NCI-H2107 treated with DMSO at 0.1 percent for 48 hours (cell line): ENCODE data around the gene SMAD4.

Experiments used
- DNase-seq: peaks from one replicate; lab custom pipeline; 2025; ENCODE audit not compliant: unreplicated experiment; lab: John Stamatoyannopoulos, UW

Gene SMAD4

DNA sequence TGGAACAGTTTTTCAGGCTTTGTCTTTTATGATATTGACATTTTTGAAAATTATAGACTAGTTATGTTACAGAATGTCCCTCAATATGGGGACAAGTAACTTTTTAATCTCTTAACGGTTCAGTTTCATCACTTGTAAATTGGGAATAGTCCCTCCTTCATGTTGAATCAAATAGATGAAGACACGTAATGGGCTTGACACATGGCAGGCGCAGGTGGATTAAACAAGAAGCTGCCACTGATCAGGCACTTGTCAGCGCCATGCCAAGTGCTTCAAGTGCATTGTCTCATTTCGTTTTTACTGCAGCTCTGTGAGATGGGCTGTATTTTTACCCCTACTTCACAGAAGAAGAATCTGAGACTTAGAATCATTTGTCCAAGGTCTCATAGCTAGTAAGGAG lies 9.5 kb upstream of the SMAD4 start:
- DNase-seq, result no peak

DNA sequence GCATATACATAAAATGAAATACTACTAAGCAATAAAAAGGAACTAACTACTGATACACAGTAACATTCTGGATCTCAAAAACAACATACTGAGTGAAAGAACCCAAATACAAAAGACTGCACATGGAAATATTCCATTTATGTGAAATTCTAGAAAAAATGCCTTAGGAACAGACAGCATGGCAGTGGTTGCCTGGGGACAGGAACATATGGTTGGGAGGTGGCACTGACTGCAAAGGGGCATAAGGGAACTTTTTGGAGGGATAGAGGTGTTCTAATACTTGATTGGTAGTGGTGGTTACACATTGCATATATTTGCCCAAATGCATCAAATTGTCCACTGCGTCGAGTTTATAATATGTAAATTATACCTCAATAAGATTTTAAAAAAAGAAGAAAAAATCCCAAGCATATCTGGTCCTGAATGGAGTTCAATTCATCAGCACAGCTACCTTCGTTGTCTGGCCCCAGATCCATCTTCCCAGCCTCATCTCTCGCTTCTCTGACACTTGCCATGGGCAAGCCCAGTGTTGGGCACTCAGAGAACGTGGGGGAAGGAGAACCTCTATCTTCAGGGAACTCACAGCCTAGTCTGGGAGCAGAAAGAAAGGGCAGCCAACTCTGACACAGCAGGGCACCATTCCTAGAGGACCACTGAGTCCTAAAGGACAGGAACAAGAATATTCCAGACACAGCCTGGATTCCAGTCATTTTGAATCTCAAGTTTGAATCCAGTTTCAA lies 8.6 kb upstream of the SMAD4 start:
- DNase-seq, result no peak

DNA sequence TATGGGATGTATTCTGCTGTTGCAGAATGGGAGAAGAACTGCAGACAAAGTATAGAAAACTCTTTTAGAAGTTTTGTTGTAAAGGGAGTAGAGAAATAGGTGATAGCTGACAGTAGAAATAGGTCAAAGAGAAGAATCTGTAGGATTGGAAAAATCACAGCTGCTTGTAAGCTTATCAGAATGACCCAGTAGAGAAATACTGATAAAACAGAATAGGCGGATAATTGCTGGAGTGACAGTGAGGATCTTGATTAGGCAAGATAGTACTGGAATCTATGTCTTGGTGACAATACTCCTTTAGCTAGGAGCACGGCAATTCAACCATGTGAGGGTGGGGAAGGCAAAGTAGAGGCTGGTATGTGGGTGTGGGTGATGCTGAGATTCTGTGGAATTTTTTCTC lies 4.5 kb upstream of the SMAD4 start:
- DNase-seq, result no peak

GRCh38 chr18:51028201-51028805 lies 1.7 kb upstream of the SMAD4 start:
- DNase-seq, result no peak

DNA sequence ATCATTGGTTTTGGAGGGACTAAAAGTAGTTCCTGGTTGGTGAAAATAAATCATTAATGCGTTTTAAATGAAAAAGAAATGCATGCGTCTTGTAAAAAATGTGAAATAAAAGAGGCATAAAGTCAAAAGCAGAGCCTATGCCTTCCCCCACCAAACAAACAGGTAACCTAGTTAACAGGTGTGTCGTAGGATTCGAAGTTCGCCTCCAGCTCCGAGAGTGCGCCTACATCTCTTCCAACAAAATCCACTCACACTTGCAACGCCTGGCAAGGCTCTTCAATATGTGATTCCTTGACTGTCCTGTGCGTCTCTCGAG lies 677 bp upstream of the SMAD4 start:
- no peak for DNase-seq

- DNase-seq, result peak; percentile 40
Observed at GRCh38 chr18:51030537-51031258, 685 bp downstream of the SMAD4 start.

- DNase-seq, result no peak
Observed at GRCh38 chr18:51032193-51032592, 2.2 kb downstream of the SMAD4 start.

DNA sequence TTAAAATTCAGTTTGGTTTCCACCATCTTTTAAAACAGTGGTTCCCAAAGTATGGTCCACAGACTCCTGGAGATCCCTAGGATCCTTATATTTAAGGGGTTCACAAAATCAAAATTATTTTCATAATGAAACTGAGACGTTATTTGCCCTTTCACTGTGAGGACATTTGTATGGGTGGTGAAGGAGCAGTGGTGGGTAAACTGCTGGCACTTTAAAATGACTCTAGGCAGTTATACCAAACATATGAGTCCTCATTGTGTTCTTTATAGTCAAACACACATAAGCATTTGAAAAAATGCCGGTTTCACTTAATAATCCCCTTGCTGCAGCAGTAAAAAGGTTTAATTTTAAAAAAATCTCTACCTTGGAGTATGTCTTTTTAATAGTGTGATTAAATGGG lies 7.2 kb downstream of the SMAD4 start:
- no peak for DNase-seq

DNA sequence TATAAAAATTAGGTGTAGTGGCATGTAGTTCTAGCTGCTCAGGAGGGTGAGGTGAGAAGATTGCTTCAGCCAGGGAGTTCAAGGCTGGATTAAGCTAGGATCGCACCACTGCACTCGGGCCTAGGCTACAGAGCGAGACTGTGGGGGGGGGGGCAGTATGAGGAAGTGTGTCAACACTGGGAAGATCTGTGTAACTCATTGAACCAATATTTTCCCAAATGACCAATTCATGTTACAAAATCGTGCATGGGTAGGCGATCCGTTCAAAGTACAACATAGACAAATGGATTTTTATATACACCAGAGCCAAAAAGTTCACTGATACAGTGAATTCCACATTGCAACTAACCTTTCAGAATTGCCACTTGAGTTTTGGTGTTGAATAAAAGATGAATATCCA lies 8.1 kb downstream of the SMAD4 start:
- DNase-seq, result no peak

DNA sequence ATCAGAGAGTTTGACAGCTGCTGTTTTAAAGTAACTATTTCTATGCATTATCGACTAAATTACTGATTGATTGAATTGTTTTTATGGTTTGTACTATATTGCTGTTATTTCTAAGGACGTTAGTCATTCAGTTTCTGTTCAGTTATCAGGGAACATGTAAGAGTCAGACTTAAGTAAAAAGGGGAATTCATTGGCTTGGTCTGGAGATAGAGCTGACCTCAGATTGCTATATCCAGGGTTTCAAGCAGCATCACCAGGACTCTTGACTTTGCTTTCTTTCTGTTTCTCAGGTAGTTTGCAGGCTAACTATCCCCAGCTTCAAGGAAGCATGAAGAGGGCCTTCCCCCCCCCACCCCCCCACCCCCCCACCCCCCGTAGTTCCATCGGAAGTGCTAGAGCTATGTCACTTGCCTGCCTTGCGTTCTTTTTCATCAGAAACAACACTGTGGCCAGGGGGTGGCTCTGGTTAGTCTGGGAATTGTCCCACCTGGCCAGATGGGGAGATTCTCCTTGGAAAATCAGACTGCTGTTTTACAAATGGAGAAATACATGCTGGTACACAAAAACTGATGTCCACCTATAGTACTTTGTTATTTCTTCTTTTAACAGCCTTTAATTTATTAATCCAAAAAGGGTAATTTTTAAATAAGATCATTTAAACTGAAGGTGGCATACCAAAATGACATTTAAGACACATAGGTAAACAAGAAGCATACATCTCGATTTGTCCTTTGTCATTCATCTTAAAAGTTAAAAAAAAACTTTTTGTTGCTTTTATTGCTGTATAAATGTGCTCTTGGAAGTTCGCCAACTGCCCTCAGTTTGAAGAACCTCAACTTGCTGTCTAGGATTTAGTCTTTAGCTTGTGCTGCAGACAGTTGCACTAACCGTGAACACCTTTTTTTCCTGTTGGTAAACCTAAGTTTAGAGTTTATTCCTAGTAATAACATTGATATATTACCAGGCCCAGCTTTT lies 9.4 kb downstream of the SMAD4 start:
- DNase-seq, result no peak

DNA sequence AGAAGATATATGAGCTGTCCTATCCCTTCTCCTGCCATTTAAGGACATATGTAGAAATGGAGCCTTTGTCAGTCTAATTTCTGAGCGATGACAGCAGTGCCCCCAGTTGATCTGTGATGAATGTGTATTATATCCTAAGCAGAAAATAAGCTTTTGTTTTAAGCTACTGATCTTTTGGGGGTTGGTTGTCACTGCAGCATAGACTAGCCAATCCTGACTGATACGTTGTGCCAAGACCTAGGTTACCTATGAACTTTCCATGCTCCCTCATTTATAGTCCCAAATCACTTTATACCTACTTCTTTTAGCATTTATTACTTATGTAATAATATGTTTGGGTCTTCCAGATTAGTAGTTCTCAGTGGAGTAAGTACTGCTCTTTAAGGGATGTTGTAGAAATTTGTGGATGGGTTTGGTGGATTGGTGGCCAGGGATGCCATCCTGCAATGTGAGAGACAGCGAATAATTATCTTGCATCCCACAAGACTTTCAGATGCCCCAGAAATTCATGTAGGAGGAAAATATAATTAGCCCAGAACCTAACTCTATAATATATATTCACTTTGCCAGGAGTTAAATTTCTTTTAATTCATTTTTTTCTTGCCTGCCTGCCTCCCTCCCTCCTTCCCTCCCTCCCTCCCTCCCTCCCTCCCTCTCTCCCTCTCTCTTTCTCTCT lies 11.8 kb downstream of the SMAD4 start:
- DNase-seq, result no peak

DNA sequence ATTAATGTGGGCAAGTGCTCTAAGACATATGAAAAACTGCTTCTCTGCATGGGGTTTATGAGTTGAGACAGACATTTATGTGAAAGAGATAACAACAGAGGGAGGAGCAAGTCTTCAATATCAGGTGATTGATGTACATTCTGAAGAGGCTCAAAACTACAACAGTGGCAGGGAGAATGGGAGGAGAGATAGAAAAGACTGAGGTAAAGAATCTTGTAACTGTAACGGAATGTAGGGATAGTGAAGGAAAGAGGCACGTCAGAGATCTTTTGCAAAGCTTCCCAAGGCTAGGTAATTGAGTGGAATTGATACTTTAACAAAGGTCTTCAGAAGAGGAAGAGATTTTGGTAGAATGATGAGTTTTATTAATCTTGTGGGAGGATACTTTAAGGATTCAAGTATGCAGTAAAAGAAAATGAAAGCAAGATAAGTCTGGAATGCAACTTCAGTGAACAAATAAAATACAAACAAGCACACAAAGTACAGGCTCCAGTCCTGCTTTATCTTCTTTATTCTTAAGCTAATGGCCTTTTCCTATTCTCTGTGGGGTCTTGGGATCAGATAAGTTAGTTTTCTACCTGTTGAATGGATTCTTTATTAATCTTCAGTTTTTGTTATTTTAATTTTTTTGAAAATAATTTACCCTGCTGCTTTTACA lies 15.0 kb downstream of the SMAD4 start:
- no peak for DNase-seq

DNA sequence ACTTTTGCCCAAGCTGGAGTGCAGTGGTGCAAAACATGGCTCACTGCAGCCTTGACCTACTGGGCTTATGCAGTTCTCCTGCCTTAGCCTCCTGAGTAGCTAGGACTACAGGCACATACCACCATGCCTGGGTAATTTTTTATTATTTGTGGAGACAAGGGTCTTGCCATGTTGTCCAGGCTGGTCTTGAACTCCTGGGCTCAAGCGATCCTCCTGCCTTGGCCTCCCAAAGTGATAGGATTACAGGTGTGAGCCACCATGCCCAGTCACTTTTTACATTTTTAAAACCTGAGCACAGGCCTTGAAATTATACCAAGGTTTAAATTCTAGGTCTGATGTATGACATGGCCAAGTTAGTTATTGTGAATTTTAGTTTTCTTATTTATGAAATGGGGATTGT lies 18.2 kb downstream of the SMAD4 start:
- no peak for DNase-seq

DNA sequence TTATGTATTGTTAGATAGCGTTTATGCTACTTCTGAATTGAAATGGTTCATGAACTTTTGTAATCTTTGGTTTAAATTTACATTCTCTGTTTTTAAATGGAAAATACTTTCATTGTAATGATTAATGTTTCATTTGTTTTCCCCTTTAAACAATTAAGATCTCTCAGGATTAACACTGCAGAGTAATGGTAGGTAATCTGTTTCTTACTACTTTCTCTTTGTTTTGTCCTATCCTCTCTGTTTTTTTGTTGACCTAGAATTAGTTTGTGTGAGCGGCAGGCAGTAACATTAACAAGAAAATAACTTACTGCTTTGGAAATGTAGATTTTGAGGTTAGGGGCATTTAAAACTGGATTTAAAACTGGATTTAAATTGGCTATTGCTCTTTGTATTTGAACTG lies 19.1 kb downstream of the SMAD4 start:
- DNase-seq, result no peak

DNA sequence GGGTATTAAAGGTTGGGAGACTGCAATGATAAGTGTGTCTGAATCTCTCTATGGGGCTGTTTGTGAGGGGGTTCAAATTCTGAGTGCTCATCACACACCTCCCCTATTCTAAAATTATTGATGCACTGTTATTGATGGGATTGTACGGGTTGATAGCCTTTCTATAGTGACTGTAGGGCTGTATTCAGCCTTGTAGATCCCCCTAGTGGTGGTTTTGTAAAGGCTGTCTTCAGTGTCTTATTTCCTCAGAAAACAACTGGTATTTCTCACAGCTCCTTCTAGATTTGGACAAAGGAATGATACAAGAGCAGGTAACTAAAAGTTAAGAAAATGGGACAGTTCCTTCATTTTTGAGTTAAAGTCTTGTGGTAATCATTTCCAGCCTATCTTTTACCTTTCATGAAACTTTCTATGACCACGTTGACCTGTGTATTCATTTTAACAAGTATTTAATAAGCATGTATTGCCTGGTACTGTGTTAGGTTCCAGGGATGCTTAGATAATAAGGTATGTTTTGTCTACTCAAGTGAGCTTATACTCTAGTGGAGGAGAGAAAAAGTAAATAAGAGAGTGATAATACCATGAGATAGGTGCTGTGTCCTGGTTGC lies 21.2 kb downstream of the SMAD4 start:
- DNase-seq, result peak; percentile 67

DNA sequence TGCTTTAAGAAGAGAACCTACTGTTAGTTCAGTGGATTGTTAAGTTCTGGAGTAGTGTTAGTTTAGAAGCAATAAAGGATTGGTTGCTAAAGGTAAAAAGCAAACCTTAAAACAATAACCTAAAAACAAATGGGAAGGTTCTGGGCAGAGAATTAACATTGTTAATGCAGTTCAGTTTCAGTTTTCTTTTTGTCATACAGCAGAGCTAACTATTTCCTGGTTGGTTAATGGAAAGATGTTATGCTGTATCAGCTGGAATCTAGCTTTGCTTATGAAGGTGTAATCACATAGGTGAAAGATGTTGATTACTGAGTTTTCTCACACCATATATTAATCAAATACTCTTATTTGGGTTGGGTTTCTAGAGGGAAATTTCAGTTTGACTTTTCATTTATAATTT lies 23.8 kb downstream of the SMAD4 start:
- DNase-seq, result no peak

DNA sequence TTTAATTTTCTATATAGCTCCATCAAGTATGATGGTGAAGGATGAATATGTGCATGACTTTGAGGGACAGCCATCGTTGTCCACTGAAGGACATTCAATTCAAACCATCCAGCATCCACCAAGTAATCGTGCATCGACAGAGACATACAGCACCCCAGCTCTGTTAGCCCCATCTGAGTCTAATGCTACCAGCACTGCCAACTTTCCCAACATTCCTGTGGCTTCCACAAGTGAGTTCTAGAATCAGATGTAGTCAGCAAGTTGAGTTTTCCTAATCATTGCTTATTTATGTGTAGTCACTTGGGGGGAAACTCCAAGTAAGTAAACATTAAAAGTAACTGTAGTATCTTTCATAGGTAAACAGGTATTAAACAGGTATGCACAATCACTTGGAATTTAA lies 24.8 kb downstream of the SMAD4 start:
- DNase-seq, result no peak

- no peak for DNase-seq
Observed at GRCh38 chr18:51059969-51060368, 30.0 kb downstream of the SMAD4 start.

DNA sequence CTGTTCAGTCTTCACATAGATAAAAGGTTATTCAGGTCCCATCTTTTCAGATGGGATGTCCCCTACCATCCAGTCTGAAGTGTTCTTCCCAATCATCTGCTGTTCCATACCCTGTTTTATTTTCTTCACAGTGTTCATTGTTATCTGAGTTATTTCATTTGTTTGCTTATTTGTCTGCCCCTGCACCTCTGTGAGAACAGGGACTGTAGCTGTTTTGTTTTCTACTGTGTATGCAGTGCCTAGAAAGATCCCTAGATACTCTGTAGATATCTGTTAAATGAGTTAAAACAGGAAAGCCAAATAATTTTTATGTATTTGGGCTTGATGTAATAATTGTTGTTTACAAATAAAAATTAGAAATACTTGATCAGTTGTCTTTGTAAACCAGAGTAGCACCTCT lies 34.2 kb downstream of the SMAD4 start:
- DNase-seq, result no peak

DNA sequence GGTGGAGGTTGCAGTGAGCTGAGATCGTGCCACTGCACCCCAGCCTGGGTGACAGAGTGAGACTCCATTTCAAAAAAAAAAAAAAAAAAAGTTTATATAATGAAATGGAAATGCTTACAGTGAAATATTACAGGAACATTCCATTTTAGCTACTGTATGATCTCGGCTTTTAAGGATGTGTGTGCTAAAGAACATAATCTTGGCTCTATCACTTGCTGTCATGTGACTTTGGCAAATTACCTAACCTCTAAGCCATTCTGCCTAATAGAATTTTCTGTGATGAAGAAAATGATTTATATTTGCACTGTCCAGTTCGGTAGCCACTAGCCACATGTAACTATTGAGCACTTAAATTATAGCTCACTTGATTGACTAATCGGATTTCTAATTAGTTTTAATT lies 36.3 kb downstream of the SMAD4 start:
- no peak for DNase-seq
